ENCODE measurements around the gene SELENOP. TPM values are rescaled to one million over a fixed set of nuclear protein-coding genes. Genes with fewer than 3 reads are reported as not detected.

SELENOP gene
- total and polyA plus RNA-seq, 9 of the 15 experiments (the other 6 are each of a cell fraction or from before 2014, with no cell fraction given), result 3.2 to 6.3 (median 4.5) TPM

DNA sequence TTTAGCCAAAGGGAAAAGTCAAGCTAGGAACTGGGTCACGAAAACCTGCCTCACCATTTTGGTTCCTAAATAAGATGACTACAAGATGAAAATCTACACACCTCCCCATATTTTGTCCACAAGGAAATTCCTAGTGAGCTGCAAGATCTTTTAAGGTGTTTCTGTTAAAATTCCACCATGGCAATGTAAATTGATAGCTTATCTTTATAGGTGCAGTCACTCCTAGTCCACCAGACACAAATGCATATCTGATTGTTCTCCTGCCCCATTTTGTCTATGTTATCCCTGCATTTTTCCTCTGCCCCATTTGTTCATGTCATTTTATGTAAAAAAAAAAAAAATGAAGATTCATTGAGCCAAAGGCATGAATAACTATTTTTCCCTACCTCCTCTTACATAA is 41.1 kb upstream of the SELENOP start (continued):
- TF ChIP-seq, protein P1, sequence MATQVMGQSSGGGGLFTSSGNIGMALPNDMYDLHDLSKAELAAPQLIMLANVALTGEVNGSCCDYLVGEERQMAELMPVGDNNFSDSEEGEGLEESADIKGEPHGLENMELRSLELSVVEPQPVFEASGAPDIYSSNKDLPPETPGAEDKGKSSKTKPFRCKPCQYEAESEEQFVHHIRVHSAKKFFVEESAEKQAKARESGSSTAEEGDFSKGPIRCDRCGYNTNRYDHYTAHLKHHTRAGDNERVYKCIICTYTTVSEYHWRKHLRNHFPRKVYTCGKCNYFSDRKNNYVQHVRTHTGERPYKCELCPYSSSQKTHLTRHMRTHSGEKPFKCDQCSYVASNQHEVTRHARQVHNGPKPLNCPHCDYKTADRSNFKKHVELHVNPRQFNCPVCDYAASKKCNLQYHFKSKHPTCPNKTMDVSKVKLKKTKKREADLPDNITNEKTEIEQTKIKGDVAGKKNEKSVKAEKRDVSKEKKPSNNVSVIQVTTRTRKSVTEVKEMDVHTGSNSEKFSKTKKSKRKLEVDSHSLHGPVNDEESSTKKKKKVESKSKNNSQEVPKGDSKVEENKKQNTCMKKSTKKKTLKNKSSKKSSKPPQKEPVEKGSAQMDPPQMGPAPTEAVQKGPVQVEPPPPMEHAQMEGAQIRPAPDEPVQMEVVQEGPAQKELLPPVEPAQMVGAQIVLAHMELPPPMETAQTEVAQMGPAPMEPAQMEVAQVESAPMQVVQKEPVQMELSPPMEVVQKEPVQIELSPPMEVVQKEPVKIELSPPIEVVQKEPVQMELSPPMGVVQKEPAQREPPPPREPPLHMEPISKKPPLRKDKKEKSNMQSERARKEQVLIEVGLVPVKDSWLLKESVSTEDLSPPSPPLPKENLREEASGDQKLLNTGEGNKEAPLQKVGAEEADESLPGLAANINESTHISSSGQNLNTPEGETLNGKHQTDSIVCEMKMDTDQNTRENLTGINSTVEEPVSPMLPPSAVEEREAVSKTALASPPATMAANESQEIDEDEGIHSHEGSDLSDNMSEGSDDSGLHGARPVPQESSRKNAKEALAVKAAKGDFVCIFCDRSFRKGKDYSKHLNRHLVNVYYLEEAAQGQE (IDR thresholded peaks at IDR 0.05; ENCODE audit: borderline replicate concordance), result no peak
- TF ChIP-seq, protein P1 (CRISPR knock-in tag; IDR thresholded peaks at IDR 0.05; ENCODE audit: low read depth), result no peak
- TF ChIP-seq FOXK2 (conservative IDR thresholded peaks at IDR 0.05 in 1 of 2, IDR thresholded peaks at IDR 0.05 in 1 of 2; ENCODE audit: low read depth in 2 of 2) (no peak), CHD7 (IDR thresholded peaks at IDR 0.05; ENCODE audit: low read depth, low read length) (no peak), SMARCA4 (IDR thresholded peaks at IDR 0.05) (0 out of 2 replicates have a peak, but pooled peaks have one; percentile 20), ATF2 (CRISPR knock-in tag; IDR thresholded peaks at IDR 0.05) (no peak), ARNT (IDR thresholded peaks at IDR 0.05) (no peak), SMARCB1 (IDR thresholded peaks at IDR 0.05; ENCODE audit: insufficient read length, low read depth) (no peak)

All from K562 (cell line).